Neural progenitor cell (in vitro differentiated cells): ENCODE data around the gene SDR9C7. TPM values are rescaled to one million over a fixed set of nuclear protein-coding genes. Genes with fewer than 3 reads are reported as not detected.

Experiments
- DNase-seq: peaks from one replicate; pipeline ENCODE4 v3.0.0-alpha.2; 2016; ENCODE audit warnings: low spot score
- H2AFZ ChIP-seq: fragments of 200-600 bp; sonication (generic); replicated peaks from 2 replicates; pipeline ENCODE4 v1.6.1; 2016; ENCODE audit warnings: antibody characterized with exemption
- H3F3A ChIP-seq: fragments of 200-600 bp; sonication (generic); 2 replicates; pipeline ENCODE4 v1.6.1; 2016; ENCODE audit warnings: antibody characterized with exemption, low read depth
- H3K27ac ChIP-seq: fragments of 200-600 bp; sonication (generic); 2 replicates; pipeline ENCODE4 v1.5.1; 2016; ENCODE audit warnings: mild to moderate bottlenecking
- H3K27me3 ChIP-seq: fragments of 200-600 bp; sonication (generic); 2 replicates; pipeline ENCODE4 v1.6.1; 2016; ENCODE audit warnings: mild to moderate bottlenecking, moderate library complexity
- H3K36me3 ChIP-seq: fragments of 200-600 bp; sonication (generic); 2 replicates; pipeline ENCODE4 v1.5.1; 2016
- H3K4me1 ChIP-seq: fragments of 200-600 bp; sonication (generic); 2 replicates; pipeline ENCODE4 v1.6.1; 2016; ENCODE audit warnings: mixed run types
- H3K4me2 ChIP-seq: fragments of 200-600 bp; sonication (generic); 2 replicates; pipeline ENCODE4 v1.6.1; 2016
- H3K4me3 ChIP-seq: fragments of 200-600 bp; sonication (generic); 2 replicates; pipeline ENCODE4 v1.5.1; 2016
- H3K79me2 ChIP-seq: fragments of 200-600 bp; sonication (generic); 2 replicates; pipeline ENCODE4 v1.6.1; 2016; ENCODE audit warnings: low read depth
- H3K9ac ChIP-seq: fragments of 200-600 bp; sonication (generic); 2 replicates; pipeline ENCODE4 v1.6.1; 2016
- H3K9me3 ChIP-seq: fragments of 200-600 bp; sonication (generic); 2 replicates; pipeline ENCODE4 v1.5.1; 2016; ENCODE audit warnings: low read depth
- H4K20me1 ChIP-seq: fragments of 200-600 bp; sonication (generic); 2 replicates; pipeline ENCODE4 v1.6.1; 2016; ENCODE audit warnings: low read depth
- H3K27ac Mint-ChIP-seq: 3 replicates; pipeline ENCODE4 v1.8.0; 2021; ENCODE audit warnings: mixed read lengths
- H3K27me3 Mint-ChIP-seq: 2 replicates; pipeline ENCODE4 v1.8.0; 2022; ENCODE audit warnings: low read depth, mild to moderate bottlenecking, inconsistent platforms, moderate library complexity, mixed read lengths; ENCODE audit not compliant: insufficient read depth
- H3K36me3 Mint-ChIP-seq: 3 replicates; pipeline ENCODE4 v1.8.0; 2021; ENCODE audit warnings: mixed read lengths
- H3K4me1 Mint-ChIP-seq: 3 replicates; pipeline ENCODE4 v1.8.0; 2021; ENCODE audit warnings: mixed read lengths
- H3K4me3 Mint-ChIP-seq: 3 replicates; pipeline ENCODE4 v1.8.0; 2021; ENCODE audit warnings: mild to moderate bottlenecking, moderate library complexity, mixed read lengths
- H3K9me3 Mint-ChIP-seq: 3 replicates; pipeline ENCODE4 v1.8.0; 2020; ENCODE audit warnings: mixed read lengths
- EZH2 ChIP-seq: fragments of 200-600 bp; sonication (generic); IDR thresholded peaks from 2 replicates; pipeline ENCODE4 v1.6.1; 2017; ENCODE audit warnings: antibody characterized with exemption, mild to moderate bottlenecking, moderate library complexity
- EZH2phosphoT487 ChIP-seq: fragments of 200-600 bp; sonication (generic); IDR thresholded peaks from 2 replicates; pipeline ENCODE4 v1.6.1; 2017; ENCODE audit warnings: antibody characterized with exemption
- total RNA-seq: library from RNA; depleted of rRNA; stranded (reverse); fragments of >200 nt; gene quantifications from 2 replicates; pipeline ENCODE4 v1.2.3, GENCODE V29; 2015; ENCODE audit warnings: low replicate concordance
- TF ChIP-seq, protein P1 (sequence below): fragments of 200-600 bp; sonication (generic); IDR thresholded peaks from 2 replicates; pipeline ENCODE4 v1.5.1; 2017; ENCODE audit warnings: antibody characterized with exemption, mild to moderate bottlenecking

Gene SDR9C7
- total RNA-seq, 1 donor from 2014 or later: 0.32 TPM

DNA sequence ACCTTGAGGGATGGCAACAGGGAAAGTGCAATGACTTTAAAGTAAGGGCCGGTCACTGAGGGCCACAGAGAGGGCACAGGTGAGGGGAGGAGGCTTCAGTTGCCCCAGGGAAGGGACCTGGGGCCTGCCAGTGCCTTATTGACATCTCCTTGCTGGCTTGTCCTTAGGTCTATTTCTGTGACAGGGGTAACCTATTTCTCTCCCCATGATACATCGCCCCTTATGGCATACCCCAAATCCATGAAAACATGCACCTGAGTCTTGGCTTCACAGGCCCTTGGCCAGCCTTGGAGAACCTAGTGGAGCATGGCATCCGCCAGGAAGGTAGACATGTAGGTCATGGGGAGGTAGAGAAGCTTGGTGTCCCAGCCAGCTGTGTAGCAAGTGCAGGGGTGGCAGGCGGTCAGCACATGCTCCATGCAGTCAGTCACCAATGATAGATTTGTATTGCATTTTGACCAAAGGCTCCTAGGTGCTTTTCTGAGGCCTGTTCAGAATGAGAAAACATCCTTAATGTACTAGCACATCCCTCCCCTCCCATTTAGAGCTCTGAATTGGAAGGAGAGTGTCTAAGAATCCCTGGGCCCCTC is 46.8 kb upstream of the SDR9C7 start:
- no peak overlapping the region for H3K27ac ChIP-seq
- no peaks in the 10 kb centered on the region for H3K9me3 ChIP-seq
- H3F3A ChIP-seq: no peaks in the 10 kb centered on the region
- Mint-ChIP-seq H3K27ac (peak overlapping the region; percentile 22), H3K4me1 (no peaks in the 10 kb centered on the region), H3K9me3 (no peaks in the 10 kb centered on the region), H3K36me3 (no peaks in the 10 kb centered on the region), H3K4me3 (no peak overlapping the region), H3K27me3 (no peaks in the 10 kb centered on the region)
- H3K79me2 ChIP-seq: no peaks in the 10 kb centered on the region
- no peaks in the 10 kb centered on the region for H3K4me1 ChIP-seq
- H3K36me3 ChIP-seq: no peaks in the 10 kb centered on the region
- H4K20me1 ChIP-seq: no peaks in the 10 kb centered on the region
- DNase-seq: no peak
- no peak for TF ChIP-seq EZH2
- TF ChIP-seq, protein P1, sequence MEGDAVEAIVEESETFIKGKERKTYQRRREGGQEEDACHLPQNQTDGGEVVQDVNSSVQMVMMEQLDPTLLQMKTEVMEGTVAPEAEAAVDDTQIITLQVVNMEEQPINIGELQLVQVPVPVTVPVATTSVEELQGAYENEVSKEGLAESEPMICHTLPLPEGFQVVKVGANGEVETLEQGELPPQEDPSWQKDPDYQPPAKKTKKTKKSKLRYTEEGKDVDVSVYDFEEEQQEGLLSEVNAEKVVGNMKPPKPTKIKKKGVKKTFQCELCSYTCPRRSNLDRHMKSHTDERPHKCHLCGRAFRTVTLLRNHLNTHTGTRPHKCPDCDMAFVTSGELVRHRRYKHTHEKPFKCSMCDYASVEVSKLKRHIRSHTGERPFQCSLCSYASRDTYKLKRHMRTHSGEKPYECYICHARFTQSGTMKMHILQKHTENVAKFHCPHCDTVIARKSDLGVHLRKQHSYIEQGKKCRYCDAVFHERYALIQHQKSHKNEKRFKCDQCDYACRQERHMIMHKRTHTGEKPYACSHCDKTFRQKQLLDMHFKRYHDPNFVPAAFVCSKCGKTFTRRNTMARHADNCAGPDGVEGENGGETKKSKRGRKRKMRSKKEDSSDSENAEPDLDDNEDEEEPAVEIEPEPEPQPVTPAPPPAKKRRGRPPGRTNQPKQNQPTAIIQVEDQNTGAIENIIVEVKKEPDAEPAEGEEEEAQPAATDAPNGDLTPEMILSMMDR: no peak
- TF ChIP-seq EZH2phosphoT487: no peak
- H3K4me2 ChIP-seq: no peak overlapping the region
- H3K9ac ChIP-seq: no peak overlapping the region
- H3K27me3 ChIP-seq: no peaks in the 10 kb centered on the region
- H3K4me3 ChIP-seq: no peak overlapping the region
- H2AFZ ChIP-seq: no peak overlapping the region

DNA sequence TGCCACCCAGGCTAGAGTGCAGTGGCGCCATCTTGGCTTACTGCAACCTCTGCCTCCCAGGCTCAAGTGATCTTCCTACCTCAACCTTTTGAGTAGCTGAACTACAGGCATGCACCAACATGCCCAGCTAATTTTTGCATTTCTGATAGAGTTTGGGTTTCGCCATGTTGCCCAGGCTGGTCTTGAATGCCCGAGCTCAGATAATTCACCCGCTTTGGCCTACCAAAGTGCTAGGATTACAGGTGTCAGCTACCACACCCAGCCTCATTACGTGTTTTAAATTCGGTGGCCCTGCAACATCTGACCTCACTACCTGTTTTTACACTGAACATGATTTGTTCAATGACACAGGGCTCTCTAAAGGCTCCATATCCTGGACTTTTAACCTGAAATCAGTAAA is 46.1 kb upstream of the SDR9C7 start:
- Histone ChIP-seq H3K4me1 (no peaks in the 10 kb centered on the region), H3F3A (no peaks in the 10 kb centered on the region), H3K36me3 (no peaks in the 10 kb centered on the region), H2AFZ (no peak overlapping the region), H3K79me2 (no peaks in the 10 kb centered on the region), H3K9ac (no peak overlapping the region), H3K27ac (no peak overlapping the region), H3K4me3 (no peak overlapping the region), H3K9me3 (no peaks in the 10 kb centered on the region), H3K27me3 (no peaks in the 10 kb centered on the region), H4K20me1 (no peaks in the 10 kb centered on the region), H3K4me2 (no peak overlapping the region)
- Mint-ChIP-seq H3K4me3 (no peak overlapping the region), H3K9me3 (no peaks in the 10 kb centered on the region), H3K4me1 (no peaks in the 10 kb centered on the region), H3K27ac (no peak overlapping the region), H3K36me3 (no peaks in the 10 kb centered on the region), H3K27me3 (no peaks in the 10 kb centered on the region)
- DNase-seq: no peak
- TF ChIP-seq, protein P1: no peak
- TF ChIP-seq EZH2 (no peak), EZH2phosphoT487 (no peak)

DNA sequence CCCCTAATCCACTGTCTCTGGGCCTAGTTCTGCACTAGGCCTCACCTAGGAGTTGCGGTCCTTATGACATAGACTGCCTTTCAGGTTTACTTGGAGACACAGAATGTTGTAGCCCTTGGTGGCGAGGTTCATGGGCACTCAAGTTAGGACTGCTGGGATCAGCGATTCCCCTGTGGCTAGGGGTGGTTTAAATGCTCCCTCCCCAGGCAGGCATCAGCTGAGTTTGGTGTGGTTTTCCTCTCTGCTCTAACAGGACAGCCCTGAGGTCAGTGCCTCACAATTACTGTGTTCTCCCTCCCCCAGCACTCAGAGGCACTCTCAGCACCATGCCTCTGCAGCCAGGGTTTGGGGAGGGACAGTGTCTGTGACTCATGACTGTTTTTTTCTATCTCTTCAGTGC is 45.4 kb upstream of the SDR9C7 start:
- Mint-ChIP-seq H3K27me3 (no peaks in the 10 kb centered on the region), H3K27ac (no peak overlapping the region), H3K4me1 (no peaks in the 10 kb centered on the region), H3K4me3 (no peak overlapping the region), H3K36me3 (no peaks in the 10 kb centered on the region), H3K9me3 (no peaks in the 10 kb centered on the region)
- Histone ChIP-seq H3K4me2 (no peak overlapping the region), H3K9me3 (no peaks in the 10 kb centered on the region), H3K79me2 (no peaks in the 10 kb centered on the region), H3K4me3 (no peak overlapping the region), H3K9ac (no peak overlapping the region), H4K20me1 (no peaks in the 10 kb centered on the region), H3K4me1 (no peaks in the 10 kb centered on the region), H3K36me3 (no peaks in the 10 kb centered on the region), H3F3A (no peaks in the 10 kb centered on the region), H3K27me3 (no peaks in the 10 kb centered on the region), H3K27ac (no peak overlapping the region), H2AFZ (no peak overlapping the region)
- DNase-seq: no peak
- TF ChIP-seq EZH2phosphoT487 (no peak), EZH2 (no peak)
- TF ChIP-seq, protein P1: no peak
